ENCODE results near the gene HSD11B2.

HSD11B2 gene

GRCh38 chr16:67436640-67437193, 5.8 kb downstream of the HSD11B2 start:
- no peak for DNase-seq

GRCh38 chr16:67437513-67437912, 6.6 kb downstream of the HSD11B2 start:
- DNase-seq: peak; percentile 60

GRCh38 chr16:67438098-67438791, 7.3 kb downstream of the HSD11B2 start:
- no peak for DNase-seq

- no peak for DNase-seq
Measured at GRCh38 chr16:67438824-67439393, 8.0 kb downstream of the HSD11B2 start.

- no peak for DNase-seq
Measured at GRCh38 chr16:67441271-67441753, 10.4 kb downstream of the HSD11B2 start.

GRCh38 chr16:67441907-67442306, 11.0 kb downstream of the HSD11B2 start:
- DNase-seq: no peak

GRCh38 chr16:67442581-67443255, 11.8 kb downstream of the HSD11B2 start:
- DNase-seq: no peak

GRCh38 chr16:67443265-67443664, 12.3 kb downstream of the HSD11B2 start:
- DNase-seq: no peak

- DNase-seq: no peak
Measured at GRCh38 chr16:67444259-67445125, 13.6 kb downstream of the HSD11B2 start.

- DNase-seq: no peak
Measured at GRCh38 chr16:67445126-67445426, 14.2 kb downstream of the HSD11B2 start.

GRCh38 chr16:67445441-67445912, 14.6 kb downstream of the HSD11B2 start:
- no peak for DNase-seq

GRCh38 chr16:67445913-67446907, 15.3 kb downstream of the HSD11B2 start:
- no peak for DNase-seq

GRCh38 chr16:67446968-67447507, 16.1 kb downstream of the HSD11B2 start:
- no peak for DNase-seq

GRCh38 chr16:67447508-67448076, 16.7 kb downstream of the HSD11B2 start:
- peak; percentile 85 for DNase-seq

GRCh38 chr16:67448580-67448979, 17.7 kb downstream of the HSD11B2 start:
- no peak for DNase-seq

- no peak for DNase-seq
Measured at GRCh38 chr16:67449336-67449735, 18.4 kb downstream of the HSD11B2 start.

- no peak for DNase-seq
Measured at GRCh38 chr16:67449739-67450138, 18.8 kb downstream of the HSD11B2 start.

GRCh38 chr16:67451061-67451703, 20.3 kb downstream of the HSD11B2 start:
- no peak for DNase-seq

- DNase-seq: no peak
Measured at GRCh38 chr16:67451704-67452435, 20.9 kb downstream of the HSD11B2 start.

- no peak for DNase-seq
Measured at GRCh38 chr16:67454104-67454503, 23.2 kb downstream of the HSD11B2 start.

Measured in activated CD4-positive, alpha-beta T cell treated with anti-CD3 and anti-CD28 coated beads, Interleukin-10, Interleukin-2, amounts not matched to agents 100 ng/mL and 50 ng/mL, durations not matched to agents 16 hours and 8 hours (primary cell).